Measurements from ENCODE around the gene ALPP.

DNA sequence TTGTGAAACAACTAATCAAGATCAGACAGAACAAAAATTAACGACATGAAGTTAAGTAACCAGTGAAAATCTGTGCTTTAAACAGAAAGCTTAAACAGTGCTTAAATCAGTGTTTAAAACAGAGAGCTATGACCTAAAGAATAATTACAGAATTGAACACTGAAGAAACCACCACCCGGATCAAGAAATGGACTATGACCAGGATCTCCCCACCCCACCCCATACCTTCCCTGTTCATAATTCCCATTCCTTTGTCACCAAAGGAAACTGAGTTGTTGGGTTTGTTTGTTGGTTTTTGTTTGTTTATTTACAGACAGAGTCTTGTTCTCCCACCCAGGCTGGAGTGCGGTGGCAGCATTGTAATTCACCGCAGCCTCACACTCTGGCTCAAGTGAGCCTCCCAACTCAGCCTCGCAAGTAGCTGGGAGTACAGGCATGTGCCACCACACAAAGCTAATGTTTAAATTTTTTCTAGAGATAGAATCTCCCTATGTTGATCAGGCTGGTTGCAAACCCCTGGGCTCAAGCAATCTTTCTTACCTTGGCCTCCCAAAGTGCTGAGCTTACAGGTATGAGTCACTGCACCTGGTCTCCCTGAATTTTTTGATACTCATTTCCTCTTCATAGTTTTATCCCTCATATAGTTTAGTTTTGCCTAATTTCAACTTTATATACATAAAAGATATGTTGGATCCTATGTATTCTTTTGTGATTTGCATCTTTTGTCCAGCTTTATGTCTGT lies 19.9 kb downstream of the ALPP start:
- no peak for TF ChIP-seq CTCF (IDR thresholded peaks at IDR 0.05)
- no peak for TF ChIP-seq POLR2A (IDR thresholded peaks at IDR 0.05)
